ENCODE data around the gene PTPRCAP. TPM values are rescaled to one million over a fixed set of nuclear protein-coding genes. Genes with fewer than 3 reads are reported as not detected.

PTPRCAP gene
- total RNA-seq, 1 experiment from 2014 or later = 1.7 TPM

- no peaks in the 10 kb centered on the region for H3K79me2 ChIP-seq (ENCODE audit: insufficient read depth, low read length)
- H3K4ac ChIP-seq (ENCODE audit: low read depth, low read length) = no peak overlapping the region
- no peak overlapping the region for H4K8ac ChIP-seq (replicated peaks; ENCODE audit: insufficient read length, low read depth, low read length)
- H3K4me2 ChIP-seq (ENCODE audit: insufficient read depth, insufficient read length, low read length) = no peak overlapping the region
- Mint-ChIP-seq H3K9me3 (no peaks in the 10 kb centered on the region), H3K27ac (no peak overlapping the region), H3K4me1 (peaks cover 4 to 18% of the 10 kb centered on the region in 2 experiments), H3K27me3 (ENCODE audit: low read depth) (no peaks in the 10 kb centered on the region; the same call in 1 of the 2 replicates), H3K4me3 (peak overlapping the region in 1 of 2 experiments; percentile 40; a peak in 2 of 5 replicates), H3K36me3 (ENCODE audit: insufficient read depth in 1 of 3, low read depth in 3 of 3) (peaks cover 10 to 35% (median 33%) of the 10 kb centered on the region in 3 experiments; a peak in 6 of 7 replicates)
- H4K5ac ChIP-seq (ENCODE audit: insufficient read length, low read depth, low read length) = no peak overlapping the region
- H4K20me1 ChIP-seq (ENCODE audit: control insufficient read depth, insufficient read depth, insufficient read length) = no peaks in the 10 kb centered on the region
- DNase-seq = no peak
- H3K23me2 ChIP-seq (ENCODE audit: insufficient read length, low read depth, low read length, poor library complexity, severe bottlenecking) = peaks cover 4% of the 10 kb centered on the region
- WGBS (ENCODE audit: extremely low coverage, insufficient read length, low lambda C conversion rate) = no CpG with 5 or more reads among the region's 17 CpGs
- H3T11ph ChIP-seq (ENCODE audit: low read length) = no peak overlapping the region
- H3K18ac ChIP-seq (ENCODE audit: insufficient read length, low read depth, low read length) = no peak overlapping the region
- H3K4me1 ChIP-seq (ENCODE audit: insufficient read depth, low read length) = no peaks in the 10 kb centered on the region; the same call in 1 of the 2 replicates
- no peak overlapping the region for H3K27ac ChIP-seq (ENCODE audit: insufficient read length, low read depth, low read length)
- H3K79me1 ChIP-seq (ENCODE audit: insufficient read depth, low read depth, low read length, poor library complexity, severe bottlenecking) = no peaks in the 10 kb centered on the region
- H2AK5ac ChIP-seq (ENCODE audit: insufficient read length, low read length) = no peak overlapping the region
- H3K9me3 ChIP-seq (ENCODE audit: control insufficient read depth, low read depth, low read length) = no peaks in the 10 kb centered on the region
- no peak overlapping the region for H2BK20ac ChIP-seq (ENCODE audit: low read depth, low read length, poor library complexity, severe bottlenecking)
- H2BK15ac ChIP-seq (ENCODE audit: low read depth, low read length) = no peak overlapping the region
- no peak overlapping the region for H2BK120ac ChIP-seq (ENCODE audit: low read depth, low read length, poor library complexity, severe bottlenecking)
- H2AFZ ChIP-seq (ENCODE audit: low read length) = no peak overlapping the region
- TF ChIP-seq, protein P1, sequence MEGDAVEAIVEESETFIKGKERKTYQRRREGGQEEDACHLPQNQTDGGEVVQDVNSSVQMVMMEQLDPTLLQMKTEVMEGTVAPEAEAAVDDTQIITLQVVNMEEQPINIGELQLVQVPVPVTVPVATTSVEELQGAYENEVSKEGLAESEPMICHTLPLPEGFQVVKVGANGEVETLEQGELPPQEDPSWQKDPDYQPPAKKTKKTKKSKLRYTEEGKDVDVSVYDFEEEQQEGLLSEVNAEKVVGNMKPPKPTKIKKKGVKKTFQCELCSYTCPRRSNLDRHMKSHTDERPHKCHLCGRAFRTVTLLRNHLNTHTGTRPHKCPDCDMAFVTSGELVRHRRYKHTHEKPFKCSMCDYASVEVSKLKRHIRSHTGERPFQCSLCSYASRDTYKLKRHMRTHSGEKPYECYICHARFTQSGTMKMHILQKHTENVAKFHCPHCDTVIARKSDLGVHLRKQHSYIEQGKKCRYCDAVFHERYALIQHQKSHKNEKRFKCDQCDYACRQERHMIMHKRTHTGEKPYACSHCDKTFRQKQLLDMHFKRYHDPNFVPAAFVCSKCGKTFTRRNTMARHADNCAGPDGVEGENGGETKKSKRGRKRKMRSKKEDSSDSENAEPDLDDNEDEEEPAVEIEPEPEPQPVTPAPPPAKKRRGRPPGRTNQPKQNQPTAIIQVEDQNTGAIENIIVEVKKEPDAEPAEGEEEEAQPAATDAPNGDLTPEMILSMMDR (conservative IDR thresholded peaks at IDR 0.05) = no peak
- H2BK12ac ChIP-seq (ENCODE audit: insufficient read length, low read depth, low read length) = no peak overlapping the region
- no peak overlapping the region for H3K14ac ChIP-seq (ENCODE audit: insufficient read depth, low read length)
- H3K27me3 ChIP-seq (ENCODE audit: insufficient read depth, low read length) = no peaks in the 10 kb centered on the region
- H4K91ac ChIP-seq (ENCODE audit: insufficient read length, low read depth, low read length) = no peak overlapping the region
- no peak overlapping the region for H2BK5ac ChIP-seq (ENCODE audit: insufficient read length, low read length)
- no peak overlapping the region for H3K23ac ChIP-seq (ENCODE audit: insufficient read length, low read depth, low read length)
- H3K56ac ChIP-seq (ENCODE audit: insufficient read length, low read depth, low read length) = no peak overlapping the region
- no peak overlapping the region for H3K9ac ChIP-seq (ENCODE audit: extremely low read depth, insufficient read length, low read length)
Measured at GRCh38 chr11:67440229-67441097, 3.0 kb upstream of the PTPRCAP start.
